ENCODE results near the gene NT5C3A. TPM values are rescaled to one million over a fixed set of nuclear protein-coding genes. Genes with fewer than 3 reads are reported as not detected.

Gene NT5C3A
- polyA plus RNA-seq, 5 donors = 34.8 to 49.1 (median 42.9) TPM

- DNase-seq = no peak
These were observed 17.5 kb upstream of the NT5C3A start for GRCh38 chr7:33079763-33080690.

- DNase-seq = no peak
These were observed 16.5 kb upstream of the NT5C3A start for GRCh38 chr7:33079096-33079495.

GRCh38 chr7:33076737-33077136 is 14.2 kb upstream of the NT5C3A start:
- DNase-seq = no peak

- DNase-seq = no peak
These were observed 13.4 kb upstream of the NT5C3A start for GRCh38 chr7:33075818-33076518.

- DNase-seq = no peak
These were observed 10.7 kb upstream of the NT5C3A start for GRCh38 chr7:33073243-33073642.

GRCh38 chr7:33072471-33072870 is 9.9 kb upstream of the NT5C3A start:
- peak; percentile 47 to 68 for DNase-seq

- no peak for DNase-seq
These were observed 8.3 kb upstream of the NT5C3A start for GRCh38 chr7:33070831-33071230.

GRCh38 chr7:33070277-33070676 is 7.7 kb upstream of the NT5C3A start:
- DNase-seq = no peak

GRCh38 chr7:33067921-33068320 is 5.3 kb upstream of the NT5C3A start:
- DNase-seq = no peak

- no peak for DNase-seq
These were observed 4.2 kb upstream of the NT5C3A start for GRCh38 chr7:33066771-33067170.

GRCh38 chr7:33065981-33066380 is 3.4 kb upstream of the NT5C3A start:
- DNase-seq = no peak

GRCh38 chr7:33062782-33063443 is 337 bp upstream of the NT5C3A start:
- DNase-seq = peak; percentile 97 to 98

GRCh38 chr7:33061282-33061937 is 1.2 kb downstream of the NT5C3A start:
- no peak for DNase-seq

- no peak for DNase-seq
These were observed 2.9 kb downstream of the NT5C3A start for GRCh38 chr7:33059635-33060034.

GRCh38 chr7:33055158-33055557 is 7.4 kb downstream of the NT5C3A start:
- no peak for DNase-seq

- DNase-seq = no peak
These were observed 8.2 kb downstream of the NT5C3A start for GRCh38 chr7:33054261-33054964.

- DNase-seq = no peak
These were observed 8.9 kb downstream of the NT5C3A start for GRCh38 chr7:33053721-33054120.

- DNase-seq = peak; percentile 54 to 73
These were observed 11.8 kb downstream of the NT5C3A start for GRCh38 chr7:33050535-33051318.

GRCh38 chr7:33048704-33049103 is 13.9 kb downstream of the NT5C3A start:
- DNase-seq = no peak

GRCh38 chr7:33048257-33048656 is 14.3 kb downstream of the NT5C3A start:
- DNase-seq = no peak
